NCI-H82 treated with DMSO at 0.1 percent for 48 hours (cell line): ENCODE results near the gene COLQ.
A peak's percentile ranks its signal among the peaks of the same experiment; 100 is the strongest.
"Not testable (repeated sequence)": the region's sequence is repeated elsewhere in the genome, so short reads cannot be mapped to it uniquely, and the experiment has no call there.

Experiments used
- DNase-seq: peaks from one replicate; lab custom pipeline; 2025; ENCODE audit not compliant: unreplicated experiment; lab: John Stamatoyannopoulos, UW

The COLQ gene

GRCh38 chr3:15458212-15458780, 63.2 kb downstream of the COLQ start:
- no peak for DNase-seq

- DNase-seq = not testable (repeated sequence)
Measured at GRCh38 chr3:15456915-15457314, 64.6 kb downstream of the COLQ start.

- DNase-seq = no peak
Measured at GRCh38 chr3:15456321-15456720, 65.2 kb downstream of the COLQ start.

GRCh38 chr3:15455756-15456155, 65.8 kb downstream of the COLQ start:
- no peak for DNase-seq

GRCh38 chr3:15454965-15455364, 66.5 kb downstream of the COLQ start:
- no peak for DNase-seq

- no peak for DNase-seq
Measured at GRCh38 chr3:15453991-15454625, 67.4 kb downstream of the COLQ start.

- DNase-seq = no peak
Measured at GRCh38 chr3:15453501-15453900, 68.0 kb downstream of the COLQ start.

GRCh38 chr3:15452961-15453360, 68.5 kb downstream of the COLQ start:
- no peak for DNase-seq

GRCh38 chr3:15452156-15452555, 69.3 kb downstream of the COLQ start:
- DNase-seq = no peak

- no peak for DNase-seq
Measured at GRCh38 chr3:15451216-15452113, 70.0 kb downstream of the COLQ start.

GRCh38 chr3:15450438-15451215, 70.9 kb downstream of the COLQ start:
- DNase-seq = no peak

- DNase-seq = no peak
Measured at GRCh38 chr3:15449489-15450224, 71.8 kb downstream of the COLQ start.

- peak; percentile 78 for DNase-seq
Measured at GRCh38 chr3:15443826-15444524, 77.5 kb downstream of the COLQ start.

GRCh38 chr3:15440891-15441290, 80.6 kb downstream of the COLQ start:
- DNase-seq = no peak

- DNase-seq = no peak
Measured at GRCh38 chr3:15439476-15439875, 82.0 kb downstream of the COLQ start.

- DNase-seq = no peak
Measured at GRCh38 chr3:15438983-15439382, 82.5 kb downstream of the COLQ start.

GRCh38 chr3:15436246-15436645, 85.3 kb downstream of the COLQ start:
- no peak for DNase-seq

- no peak for DNase-seq
Measured at GRCh38 chr3:15434756-15435155, 86.8 kb downstream of the COLQ start.

- DNase-seq = no peak
Measured at GRCh38 chr3:15433531-15433930, 88.0 kb downstream of the COLQ start.

GRCh38 chr3:15431256-15431837, 90.2 kb downstream of the COLQ start:
- no peak for DNase-seq
